ENCODE results near the gene GINS2.

The GINS2 gene

DNA sequence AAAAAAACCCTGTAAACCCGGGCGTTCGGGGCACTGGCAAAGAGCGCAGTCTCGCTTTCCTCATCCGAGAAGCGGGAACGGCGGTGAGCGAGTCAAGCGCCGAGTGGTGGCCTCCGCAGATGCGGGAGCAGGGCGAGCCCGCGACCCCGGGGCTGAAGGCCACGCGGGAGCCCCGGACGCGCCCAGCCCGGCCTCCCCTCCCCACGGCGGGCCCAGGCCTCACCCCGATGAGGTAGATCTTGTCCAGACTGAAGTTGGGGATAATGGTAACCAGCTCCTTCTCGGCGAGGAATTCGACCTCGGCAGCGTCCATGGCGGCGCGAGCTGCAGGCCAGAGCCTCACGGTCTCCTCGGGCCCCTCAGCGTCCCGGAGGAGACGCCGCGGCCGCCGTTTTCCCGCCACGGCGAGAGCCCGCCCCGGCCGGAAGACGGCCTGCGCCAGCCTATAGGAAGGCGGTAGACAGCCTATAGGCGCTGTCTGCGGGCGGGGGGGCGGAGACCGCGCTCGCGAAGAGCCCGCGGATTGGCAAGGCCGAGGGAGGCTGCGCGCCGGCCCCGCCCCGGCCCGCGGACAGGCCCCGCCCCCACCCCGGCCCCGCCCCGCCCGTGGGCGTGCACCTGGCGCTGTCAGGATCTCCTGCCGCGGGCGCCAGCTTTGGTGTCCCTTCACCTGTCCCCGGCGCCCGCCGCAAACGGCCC, at the start of gene GINS2:
GINS2 (minus strand) TSS at position 369 of the 699 bp plus-strand sequence; CDS start at position 313, 56 bp downstream.
- DNase-seq (ENCODE audit: low read depth in 2 of 2) = peak; percentile 72 to 76

DNA sequence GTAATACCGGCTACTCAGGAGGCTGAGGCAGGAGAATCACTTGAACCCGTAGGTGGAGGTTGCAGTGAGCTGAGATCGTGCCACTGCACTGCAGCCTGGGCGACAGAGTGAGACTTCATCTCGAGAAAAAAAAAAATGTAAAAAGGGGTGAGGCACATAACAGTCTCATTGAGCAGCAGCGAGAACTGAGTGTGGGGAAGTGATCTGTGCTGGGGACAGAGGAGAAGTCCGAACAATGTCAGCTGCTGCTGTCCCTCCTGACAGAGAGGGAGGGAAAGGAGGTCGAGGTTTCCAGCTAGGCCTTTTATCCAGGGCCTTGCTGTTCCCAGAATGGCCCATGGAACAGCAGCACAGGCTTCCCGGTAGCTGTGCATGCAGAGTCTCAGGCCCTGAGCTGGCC, 48.2 kb upstream of the GINS2 start:
- DNase-seq (ENCODE audit: low read depth in 2 of 2) = no peak

DNA sequence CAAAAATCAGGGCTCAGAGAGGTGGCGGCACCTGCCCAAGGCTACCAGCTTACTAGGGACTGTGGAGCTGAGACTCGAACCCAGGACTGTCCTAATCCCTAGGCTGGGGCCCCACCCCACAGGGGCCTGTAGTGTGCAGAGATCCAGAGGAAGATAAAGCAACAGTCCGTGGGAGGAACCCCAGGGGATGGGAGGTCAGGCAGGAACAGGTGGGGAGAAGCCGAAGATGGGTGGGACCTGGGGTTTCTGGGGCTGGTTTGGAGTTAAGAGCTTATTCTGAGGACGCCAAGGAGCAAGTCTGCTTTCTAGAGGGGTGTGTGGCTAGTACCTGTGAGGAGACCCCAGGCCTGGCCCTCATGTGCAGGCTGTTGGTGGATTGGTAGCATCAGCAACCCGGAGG, 47.2 kb upstream of the GINS2 start:
- no peak for DNase-seq (ENCODE audit: low read depth in 2 of 2)

DNA sequence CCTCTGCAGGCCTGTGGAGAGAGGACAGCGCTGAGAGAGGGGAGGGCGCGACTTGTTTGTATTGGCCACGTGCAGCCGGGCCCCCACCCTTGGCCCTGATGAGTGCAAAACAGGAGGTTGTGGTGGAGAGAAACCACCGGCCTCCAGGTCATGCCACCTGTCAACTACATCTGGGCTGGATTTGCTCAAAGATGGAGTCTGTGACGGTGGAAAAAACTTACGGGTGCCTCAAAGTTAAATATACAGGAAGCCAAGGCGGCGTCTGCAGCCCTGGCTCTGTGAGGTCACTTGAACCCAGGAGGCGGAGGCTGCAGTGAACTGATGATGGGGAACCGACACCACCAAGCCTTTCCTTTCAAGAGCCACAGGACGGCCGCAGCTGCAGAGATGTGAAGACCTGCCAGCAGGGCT, 46.5 kb upstream of the GINS2 start:
- DNase-seq (ENCODE audit: low read depth in 2 of 2) = peak; percentile 9 to 13

DNA sequence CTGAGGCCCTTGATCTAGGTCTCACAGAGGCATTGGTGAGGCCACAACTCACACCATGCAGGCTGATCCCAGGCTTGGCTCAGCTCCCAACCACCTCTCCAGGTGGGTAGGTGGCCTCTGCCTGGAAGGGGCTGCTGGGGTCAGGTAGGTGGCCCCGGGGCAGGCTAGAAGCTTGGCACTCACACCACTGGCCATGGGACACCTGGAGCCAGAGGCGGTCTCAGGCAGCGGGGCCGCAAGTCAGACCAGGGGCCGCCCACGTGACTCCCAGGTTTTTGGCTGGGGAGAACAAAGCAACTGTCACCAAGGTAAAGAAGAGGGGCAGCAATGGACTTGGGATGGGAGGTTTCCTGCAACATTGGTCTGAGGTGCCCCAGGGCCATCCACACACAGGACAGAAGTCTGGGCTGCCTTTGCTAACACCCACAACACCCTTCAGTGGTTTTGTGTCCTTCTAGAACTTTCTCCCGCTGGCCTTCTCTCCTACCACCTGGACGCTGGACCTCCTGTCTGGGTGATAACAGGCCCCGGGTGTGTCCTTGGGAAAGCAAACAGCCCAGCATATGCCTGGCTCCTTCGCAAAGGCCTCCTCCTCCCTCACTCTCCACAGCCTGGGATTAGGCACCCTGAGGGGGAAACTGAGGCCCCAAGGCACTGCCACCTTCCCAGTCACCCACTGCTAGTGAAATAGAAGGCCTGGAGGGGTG, 45.7 kb upstream of the GINS2 start:
- no peak for DNase-seq (ENCODE audit: low read depth in 2 of 2)

DNA sequence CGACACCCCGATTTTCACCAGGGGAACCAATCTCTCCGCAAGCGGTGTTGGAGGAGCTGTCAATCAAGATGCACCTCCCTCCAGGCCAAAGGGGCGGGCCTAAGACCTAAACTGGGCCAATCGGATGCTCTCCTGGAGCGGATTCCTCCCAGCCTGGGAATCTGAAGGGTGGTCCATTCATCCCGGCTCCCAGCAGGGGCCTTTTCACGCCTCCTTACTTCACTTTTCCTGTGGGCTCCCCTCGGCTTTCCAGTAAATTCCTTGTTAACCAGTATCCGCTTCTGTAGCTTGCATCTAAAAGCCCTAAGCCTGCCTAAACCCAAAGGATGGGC, 45.1 kb upstream of the GINS2 start:
- DNase-seq (ENCODE audit: low read depth in 2 of 2) = no peak

DNA sequence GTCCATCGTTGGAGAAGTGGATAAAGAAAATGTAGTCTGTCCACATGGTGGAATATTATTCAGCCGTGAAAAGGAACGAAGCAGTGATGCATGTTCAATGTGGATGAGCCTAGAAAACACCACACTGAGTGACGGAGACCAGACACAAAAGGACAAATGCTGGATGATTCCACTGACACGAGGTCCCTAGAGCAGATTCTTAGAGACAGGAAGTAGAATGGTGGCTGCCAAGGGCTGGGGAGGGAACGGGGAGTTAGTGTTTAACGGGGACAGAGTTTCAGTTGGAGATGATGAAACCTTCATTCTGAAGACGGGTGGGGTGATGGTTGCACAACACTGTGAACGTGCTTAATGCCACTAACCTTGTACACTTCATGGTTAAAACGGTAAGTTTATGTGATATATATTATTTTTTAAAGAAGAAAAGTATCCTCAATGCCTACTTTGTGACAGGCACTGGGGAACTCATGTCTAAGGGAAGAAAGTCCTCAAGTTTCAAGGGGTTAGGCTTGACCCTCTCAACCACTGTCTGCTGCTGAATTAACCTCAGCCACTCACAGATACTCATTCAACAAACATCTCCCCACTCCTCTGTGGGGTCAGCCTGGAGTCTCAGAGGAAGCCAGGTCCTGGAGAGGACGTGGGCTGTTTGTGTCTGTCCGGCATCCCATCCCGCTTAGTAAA, 44.5 kb upstream of the GINS2 start:
- DNase-seq (ENCODE audit: low read depth in 2 of 2) = no peak

DNA sequence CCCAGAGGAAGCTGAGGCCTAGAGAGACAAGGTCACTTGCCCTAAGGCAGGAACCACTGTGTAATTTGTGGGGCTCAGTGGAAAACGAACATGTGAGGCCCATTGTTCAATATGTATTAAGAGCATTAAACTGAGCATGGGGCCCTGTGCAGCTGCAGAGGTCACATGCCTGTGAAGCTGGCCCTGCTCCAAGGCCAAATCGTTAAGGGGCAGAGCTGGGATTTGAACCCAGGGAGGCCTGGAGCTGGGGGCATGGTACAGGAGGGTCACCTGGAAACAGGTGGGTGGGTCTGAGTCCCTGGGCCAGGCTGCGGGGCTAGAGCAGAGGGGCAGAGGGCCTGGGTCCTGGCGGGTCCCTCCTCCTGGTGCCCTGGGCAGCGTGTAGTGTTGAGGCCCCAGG, 42.4 kb upstream of the GINS2 start:
- no peak for DNase-seq (ENCODE audit: low read depth in 2 of 2)

DNA sequence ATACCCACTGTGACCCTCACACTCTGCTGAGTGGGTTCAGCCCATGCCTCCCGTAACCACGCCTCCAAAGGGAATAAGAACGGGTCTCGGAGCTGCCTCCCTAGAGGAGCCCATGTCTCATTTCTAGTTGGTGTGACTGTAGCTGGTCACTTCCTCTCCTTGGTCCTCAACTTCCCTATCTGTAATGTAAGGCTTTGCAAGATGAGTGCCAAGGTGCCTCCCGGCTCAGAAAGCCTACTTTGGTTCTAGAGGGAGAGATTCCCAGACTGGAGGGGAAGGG, 41.4 kb upstream of the GINS2 start:
- DNase-seq (ENCODE audit: low read depth in 2 of 2) = no peak

DNA sequence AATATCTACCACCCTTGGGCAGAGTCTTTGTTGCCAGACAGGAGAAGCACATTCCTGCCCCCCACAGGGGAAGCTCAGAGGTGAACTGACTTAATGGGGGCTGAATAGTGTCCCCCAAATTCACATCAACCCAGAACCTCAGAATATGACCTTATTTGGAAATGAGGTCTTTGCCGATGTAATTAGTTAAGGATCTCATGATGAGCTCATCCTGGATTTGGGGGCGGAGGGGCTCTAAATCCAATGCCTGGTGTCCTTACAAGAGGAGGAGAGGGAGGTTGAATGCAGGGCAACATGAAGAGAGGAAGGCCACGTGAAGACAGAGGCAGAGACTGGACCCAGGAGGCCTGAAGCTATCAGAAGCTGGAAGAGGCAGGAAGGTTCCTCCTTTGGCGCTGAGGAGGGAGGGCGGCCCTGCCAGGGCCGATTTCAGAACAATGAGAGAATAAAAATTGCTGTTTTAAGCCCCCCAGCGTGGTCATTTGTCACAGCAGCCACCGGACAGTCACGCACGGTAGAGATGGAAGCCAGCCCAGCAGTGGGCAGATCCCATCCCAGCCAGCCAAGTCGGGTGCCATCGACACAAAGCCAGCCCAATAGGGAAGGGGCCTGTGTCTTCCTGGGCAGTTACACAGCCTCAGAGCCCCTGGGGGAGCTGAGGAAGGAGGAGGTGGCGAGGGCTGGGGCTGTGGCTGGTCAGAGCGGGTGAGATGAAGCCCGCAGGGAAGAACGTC, 40.9 kb upstream of the GINS2 start:
- DNase-seq (ENCODE audit: low read depth in 2 of 2) = no peak

DNA sequence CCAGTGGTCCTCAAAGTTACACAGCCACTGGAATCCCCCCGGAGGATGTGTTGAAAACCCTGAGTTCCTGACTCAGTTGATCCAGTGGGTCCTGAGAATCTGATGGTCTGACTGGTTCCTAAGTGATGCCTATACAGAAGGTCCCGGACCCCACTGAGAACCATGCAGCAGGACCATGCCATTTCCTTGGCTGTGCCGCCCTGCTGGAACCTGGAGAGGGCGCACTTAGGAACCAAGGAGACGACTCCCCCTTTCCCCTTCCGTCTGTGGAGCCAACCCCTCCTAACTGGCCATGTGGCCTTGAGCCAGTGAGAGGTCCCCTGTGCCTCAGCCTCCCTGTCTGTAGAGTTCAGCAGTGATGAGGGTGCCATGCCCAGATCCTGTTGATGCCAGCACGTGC, 40.1 kb upstream of the GINS2 start:
- DNase-seq (ENCODE audit: low read depth in 2 of 2) = no peak

DNA sequence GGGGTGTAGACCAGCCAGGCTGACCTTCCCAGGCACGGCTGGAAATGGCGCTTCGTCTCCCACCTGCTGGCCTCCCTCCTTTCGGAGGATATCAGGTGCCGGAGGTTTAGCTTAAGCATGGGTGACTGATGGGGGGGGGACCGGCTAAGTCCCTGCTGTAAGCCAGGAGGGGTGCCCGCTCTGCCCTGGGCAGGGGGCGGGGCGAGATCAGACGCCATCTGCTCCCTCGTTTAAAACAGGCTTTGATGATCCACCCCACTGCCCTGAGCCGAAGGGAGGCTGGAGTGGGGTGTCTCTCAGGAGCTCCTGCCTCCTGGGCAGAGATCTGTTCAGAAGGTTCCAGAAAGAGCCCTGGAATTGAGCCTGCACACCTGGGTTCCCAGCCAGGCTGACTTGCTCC, 36.2 kb upstream of the GINS2 start:
- no peak for DNase-seq (ENCODE audit: low read depth in 2 of 2)

DNA sequence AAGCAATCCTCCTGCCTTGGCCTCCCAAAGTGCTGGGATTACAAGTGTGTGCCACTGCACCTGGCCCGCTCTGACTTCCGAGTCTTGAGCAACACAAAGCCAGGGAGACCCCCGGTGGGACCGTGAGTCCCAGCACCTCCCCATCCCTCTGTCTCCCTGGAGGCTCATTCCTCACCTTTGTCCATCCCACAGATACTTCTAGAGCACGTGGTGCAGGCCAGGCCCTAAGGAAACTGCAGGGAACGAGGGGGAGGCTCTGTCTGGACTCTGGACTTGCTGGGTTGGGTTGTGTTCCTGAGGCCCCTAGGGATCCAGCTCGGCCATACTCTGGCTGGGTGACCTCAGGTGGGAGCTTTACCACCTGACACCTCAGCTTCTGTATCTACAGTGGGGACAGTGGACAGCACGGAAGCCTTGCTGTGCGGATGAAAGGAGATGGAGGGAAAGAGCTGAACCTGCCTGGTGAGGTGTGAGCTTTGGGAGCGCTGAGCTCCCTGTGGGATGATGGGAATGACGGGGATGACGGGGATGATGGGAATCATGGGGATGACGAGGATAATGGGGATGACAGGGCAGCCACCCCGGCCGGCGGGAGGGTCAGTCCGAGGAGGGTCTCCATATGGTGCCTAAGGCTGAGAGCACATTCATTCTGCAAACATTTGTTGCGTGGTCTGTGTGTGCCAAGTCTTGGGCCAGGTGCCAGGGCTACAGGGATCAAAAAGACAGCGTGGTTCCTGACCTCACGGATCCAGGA, 35.5 kb upstream of the GINS2 start:
- DNase-seq (ENCODE audit: low read depth in 2 of 2) = no peak

DNA sequence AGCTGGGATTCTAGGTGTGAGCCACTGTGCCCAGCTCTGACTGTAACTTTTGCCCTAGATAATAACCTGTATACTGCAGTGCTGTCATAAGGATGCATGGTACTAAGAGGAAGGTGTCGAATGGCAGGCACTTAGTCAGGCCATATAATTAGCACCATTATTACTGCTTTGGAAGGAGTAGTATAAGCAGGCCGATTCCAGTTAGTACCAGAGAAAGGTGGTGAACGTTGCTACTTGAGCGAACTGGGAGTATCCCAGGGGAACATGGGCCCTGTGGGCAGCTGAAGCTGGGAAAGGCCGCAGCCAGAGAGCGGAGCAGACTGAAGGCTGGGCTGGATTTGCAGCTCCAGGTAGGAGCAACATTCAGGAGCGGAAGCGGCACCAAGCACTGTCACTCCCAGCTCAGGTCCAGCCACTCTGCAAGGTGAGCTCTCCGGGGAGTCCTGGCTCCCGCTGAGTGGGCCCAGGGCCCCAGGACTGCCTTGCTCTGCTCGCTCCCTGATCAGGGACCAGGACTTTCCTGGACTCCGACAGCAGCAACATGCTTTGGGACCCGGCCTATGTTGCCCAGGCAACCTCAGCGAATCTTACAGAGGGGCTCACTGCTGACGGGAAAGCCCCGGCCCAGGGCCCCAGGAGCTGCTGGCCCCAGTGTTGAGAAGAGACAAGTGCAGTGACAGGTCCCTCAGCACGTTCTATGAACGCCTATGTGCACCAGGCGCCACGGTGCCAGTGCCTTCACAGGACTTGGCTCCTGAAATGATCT, 33.6 kb upstream of the GINS2 start:
- DNase-seq (ENCODE audit: low read depth in 2 of 2) = no peak

DNA sequence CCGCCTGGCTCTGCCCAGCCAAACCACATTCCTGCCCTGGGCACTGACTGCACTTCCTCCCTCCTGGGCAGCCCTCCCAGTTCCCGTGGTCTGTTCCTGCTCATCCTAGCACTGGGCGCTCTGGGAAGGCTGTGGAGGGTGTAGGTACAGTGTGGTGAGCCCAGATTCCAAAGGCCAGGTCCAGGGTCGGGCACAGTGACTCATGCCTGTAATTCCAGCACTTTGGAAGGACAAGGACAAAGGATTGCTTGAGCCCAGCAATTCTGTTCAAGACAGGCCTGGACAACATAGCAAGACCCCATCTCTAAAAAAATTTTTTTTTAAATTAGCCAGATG, 31.5 kb upstream of the GINS2 start:
- DNase-seq (ENCODE audit: low read depth in 2 of 2) = no peak

DNA sequence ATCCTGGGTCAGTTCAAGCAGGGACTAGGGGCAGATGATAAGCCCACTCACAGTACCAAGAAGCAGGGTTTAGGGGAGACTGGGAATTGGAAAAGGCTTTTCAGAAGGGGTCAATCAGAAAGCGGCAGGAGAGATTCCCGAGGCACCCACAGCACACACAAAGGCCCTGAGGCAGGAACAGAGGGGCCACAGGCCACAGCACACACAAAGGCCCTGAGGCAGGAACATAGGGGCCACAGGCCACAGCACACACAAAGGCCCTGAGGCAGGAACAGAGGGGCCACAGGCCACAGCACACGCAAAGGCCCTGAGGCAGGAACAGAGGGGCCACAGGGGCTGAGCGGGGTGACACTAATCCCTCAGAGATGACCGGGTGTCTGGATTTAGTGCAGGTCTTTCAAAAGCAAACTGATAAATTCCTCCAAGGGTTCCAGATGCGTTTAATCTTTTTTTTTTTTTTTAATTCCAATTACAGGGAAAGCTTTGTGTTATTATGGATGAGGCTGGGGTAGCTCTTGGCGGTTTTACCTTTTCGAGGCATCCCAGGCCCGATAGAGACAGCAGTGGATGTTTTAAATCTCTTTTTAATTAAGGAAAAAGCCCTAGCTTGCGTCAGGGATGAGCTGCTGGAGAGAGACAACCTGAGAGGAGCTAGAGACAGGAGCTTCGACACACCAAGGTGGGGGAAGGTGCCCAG, 31.0 kb upstream of the GINS2 start:
- DNase-seq (ENCODE audit: low read depth in 2 of 2) = no peak

DNA sequence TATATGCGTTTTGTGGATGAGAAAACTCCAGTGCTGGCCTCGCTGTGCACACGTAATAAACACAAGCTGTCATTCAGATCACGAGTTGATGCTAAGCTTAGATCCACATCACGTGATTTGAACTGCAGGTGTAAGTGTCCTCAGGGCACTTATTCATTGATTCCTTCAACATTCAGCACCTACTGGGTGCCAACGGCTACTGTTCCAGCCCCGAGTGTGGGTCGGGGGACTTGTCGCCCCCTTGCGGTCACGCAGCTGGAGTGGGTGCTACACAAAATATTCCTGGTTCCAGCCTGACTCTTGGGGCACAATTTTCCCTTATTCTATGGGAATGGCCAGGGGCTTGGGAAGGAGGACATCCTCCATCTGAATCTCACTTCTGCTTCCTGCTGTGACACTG, 29.9 kb upstream of the GINS2 start:
- DNase-seq (ENCODE audit: low read depth in 2 of 2) = no peak

DNA sequence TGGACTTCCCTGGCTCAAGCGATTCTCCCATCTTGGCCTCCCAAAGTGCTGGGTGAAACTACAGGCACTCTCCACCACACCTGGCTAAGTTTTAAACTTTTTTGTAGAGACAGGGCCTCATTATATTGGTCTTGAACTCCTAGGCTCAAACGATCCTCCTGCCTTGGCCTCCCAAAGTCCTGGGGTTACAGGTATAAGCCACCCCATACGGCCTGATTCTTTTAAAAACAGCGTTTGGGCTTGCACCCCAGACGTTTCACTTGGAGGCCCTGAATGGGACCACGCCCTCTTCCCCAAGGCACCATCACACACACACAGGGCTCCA, 29.4 kb upstream of the GINS2 start:
- DNase-seq (ENCODE audit: low read depth in 2 of 2) = no peak

DNA sequence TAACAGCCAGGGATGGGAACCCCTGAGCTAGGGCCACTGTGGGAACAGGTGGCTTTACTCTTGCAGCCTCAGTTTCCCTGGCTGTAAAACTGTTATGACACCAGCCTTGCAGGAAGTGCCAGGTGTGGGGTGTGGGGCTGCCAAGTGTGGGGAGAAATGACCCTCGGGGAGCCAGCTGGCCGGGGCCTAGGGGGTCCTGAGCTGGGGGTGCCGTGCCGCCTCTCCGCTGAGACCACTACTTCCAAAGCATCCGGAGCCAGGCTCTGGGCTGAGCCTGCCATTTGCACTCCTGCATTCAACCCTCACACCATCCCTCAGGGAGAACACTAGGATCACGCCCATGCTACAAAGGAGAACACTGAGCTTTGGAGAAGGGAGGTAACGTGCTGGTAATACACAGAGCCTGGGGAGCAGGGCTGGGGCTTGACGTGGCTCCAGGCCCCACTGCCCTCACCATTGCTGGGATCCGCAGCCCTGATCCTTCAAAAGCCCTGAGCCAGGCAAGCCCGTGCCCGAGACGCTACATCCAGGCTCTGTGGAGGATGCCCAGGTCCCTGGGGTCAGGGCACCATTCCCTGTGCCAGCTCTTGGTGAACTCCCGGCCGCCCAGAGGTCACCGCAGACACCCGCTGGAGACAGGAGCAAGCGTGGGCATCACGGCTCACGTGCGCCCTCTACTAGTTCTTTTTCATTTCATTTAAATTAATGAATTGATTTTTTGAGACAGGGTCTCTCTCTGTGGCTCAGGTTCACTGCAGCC, 28.8 kb upstream of the GINS2 start:
- peak in 1 of 2 donors; percentile 23 for DNase-seq (ENCODE audit: low read depth in 2 of 2)

DNA sequence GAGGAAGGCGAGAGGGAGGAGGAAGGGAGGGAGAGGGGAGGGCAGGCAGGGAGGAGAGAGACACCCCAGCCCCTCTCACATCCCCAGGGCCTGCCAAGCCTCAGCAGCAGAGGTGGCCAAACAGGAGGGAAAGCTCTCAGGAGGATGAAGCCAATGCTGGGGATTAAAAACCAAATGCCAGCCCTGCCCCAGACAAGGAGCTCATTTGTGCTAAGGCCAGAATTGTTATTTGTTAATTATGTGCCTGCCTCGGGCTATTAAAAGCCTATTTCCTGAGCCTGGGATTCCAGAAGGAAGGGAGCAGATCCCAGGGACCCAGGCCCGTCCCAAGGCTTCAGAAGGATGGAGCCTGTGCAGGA, 27.9 kb upstream of the GINS2 start:
- no peak for DNase-seq (ENCODE audit: low read depth in 2 of 2)
